ENCODE results near the gene TSC22D4.
"Not testable (repeated sequence)": the region's sequence is repeated elsewhere in the genome, so short reads cannot be mapped to it uniquely, and the experiment has no call there.

The TSC22D4 gene

DNA sequence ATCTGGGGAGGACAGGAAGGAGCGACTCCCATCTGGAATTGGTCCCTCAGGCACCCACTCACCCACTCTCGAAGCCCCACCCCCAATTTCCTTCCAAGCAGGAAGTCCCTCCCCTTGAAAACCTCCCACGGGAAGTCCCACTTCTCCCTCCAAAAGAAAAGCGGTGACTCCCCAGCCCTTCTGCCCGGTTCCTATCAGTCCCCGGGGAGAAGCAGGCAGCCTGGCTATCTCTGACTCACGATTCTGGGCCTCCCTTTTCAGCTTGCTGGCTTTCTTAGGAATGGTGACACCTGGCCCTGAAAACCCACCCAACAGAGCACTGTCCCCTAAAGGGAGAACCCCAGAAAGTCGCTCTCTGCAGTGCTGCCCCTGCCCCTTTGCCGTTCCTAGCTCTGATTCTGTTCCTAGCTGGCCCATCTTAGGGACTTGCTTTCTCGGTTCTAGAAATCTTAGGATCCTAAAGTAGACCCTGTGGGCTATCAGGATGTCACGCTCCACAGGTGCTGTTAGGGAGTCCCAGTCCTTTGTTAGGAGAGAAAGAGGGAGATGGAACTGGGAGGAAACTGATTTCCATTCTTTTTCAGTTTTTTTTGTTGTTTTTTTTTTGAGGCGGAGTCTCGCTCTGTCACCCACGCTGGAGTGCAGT is 6.0 kb downstream of the TSC22D4 start:
- no peak for DNase-seq (ENCODE audit: low read depth)

DNA sequence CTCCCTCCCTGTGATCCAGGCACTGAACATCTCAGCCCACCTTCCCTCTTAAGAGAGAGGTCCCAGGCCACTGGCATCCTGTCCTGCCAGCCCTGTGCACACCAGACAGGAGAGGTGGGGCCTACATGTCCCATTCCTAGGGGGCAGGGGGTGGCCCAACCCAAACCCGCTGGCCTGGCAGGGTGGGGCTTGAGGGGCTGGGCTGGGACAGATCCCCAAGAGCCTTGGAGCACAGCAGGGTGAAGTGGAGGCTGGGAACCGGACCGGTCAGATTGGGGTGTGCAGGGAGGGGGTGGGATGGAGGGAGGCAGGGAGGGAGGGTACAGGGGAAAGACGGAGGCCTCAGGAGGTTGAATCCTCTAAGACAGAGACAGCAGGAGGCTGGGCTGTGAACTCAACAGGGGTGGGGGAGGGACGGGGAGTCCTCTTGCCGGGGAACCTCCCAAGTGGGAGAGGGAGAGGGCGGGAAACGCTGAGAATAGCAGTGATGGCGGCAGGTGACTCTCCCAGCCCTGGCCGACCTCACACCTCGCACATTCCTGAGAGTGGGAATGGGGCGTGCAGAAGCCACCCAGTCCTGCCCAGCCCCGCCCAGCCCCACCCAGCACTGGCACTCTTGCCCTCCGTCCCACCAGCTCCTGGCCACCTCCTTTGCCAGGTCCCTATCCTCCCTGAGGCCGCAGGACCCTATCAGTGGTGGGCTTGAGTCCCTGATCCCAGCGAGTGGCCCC is 6.7 kb downstream of the TSC22D4 start:
- no peak for DNase-seq (ENCODE audit: low read depth)

DNA sequence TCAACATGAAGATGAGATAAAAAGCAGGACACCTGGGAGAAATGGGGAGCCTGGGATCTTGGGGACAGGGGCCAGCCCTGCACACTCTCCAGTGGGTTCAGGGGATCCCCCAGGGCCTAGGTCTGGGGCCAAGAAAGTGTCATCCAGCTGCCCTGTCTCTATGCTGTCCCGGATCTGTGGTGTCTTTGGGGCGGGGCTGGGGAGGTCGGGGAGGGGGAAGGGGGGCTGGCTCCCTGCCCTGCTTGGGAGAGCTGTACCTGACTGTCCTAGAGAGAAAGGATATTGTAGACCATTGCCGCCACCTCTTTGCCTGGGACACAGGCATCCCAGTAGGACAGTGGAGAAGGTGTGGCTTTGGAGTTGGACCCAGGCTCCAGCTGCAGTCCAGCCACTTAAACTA is 8.0 kb downstream of the TSC22D4 start:
- DNase-seq (ENCODE audit: low read depth), result no peak

GRCh38 chr7:100469227-100470044 is 9.6 kb downstream of the TSC22D4 start:
- no peak for DNase-seq (ENCODE audit: low read depth)

- DNase-seq (ENCODE audit: low read depth), result no peak
These were observed 11.2 kb downstream of the TSC22D4 start for GRCh38 chr7:100467638-100468373.

DNA sequence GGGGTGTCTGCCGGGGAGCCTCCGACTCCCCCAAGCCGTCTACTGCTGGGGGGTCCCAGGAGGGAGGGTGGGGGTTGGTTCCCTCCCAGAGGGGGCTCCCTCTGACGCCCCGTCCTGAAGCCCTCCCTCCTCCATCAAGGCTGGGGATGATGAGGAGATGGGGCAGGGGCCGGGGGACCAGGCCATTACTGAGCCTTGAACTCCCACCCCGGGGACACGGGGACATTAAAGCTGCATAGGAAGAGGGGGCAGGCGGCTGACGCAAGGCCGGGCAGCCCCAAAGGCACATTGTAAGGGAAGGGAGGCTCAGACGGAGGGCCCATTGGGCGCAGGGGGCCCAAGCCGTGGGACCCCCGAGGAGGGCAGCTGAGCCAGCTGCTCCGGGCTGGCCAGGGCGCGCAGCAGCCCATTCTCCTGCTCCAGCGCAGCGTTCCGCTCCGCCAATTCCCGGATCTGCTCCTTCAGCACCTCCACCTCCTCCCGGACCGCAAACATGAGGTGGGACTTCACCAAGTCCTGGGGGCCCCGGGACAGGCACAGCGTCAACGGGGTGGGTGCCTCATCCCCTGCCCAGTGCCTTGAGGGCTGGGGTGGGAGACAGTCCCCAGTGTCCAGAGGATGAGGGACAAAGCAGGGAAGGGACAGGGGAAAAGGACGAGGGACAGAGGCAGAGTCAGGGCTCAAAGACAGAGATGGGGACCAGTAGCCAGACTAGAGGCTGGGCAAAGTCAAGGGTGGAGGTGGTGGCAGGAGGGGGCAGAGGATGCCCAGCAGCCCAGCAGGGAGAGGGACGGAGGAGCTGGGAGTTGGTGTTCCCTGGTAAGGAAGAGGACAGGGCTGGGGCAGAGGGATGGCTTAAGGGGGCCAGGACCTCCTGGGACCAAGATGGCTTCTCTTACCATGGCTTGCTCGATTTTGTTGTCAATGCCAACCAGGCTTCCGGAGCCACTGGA is 12.1 kb downstream of the TSC22D4 start:
- no peak for DNase-seq (ENCODE audit: low read depth)

GRCh38 chr7:100465702-100466311 is 13.2 kb downstream of the TSC22D4 start:
- no peak for DNase-seq (ENCODE audit: low read depth)

- no peak for DNase-seq (ENCODE audit: low read depth)
These were observed 13.7 kb downstream of the TSC22D4 start for GRCh38 chr7:100465299-100465698.

DNA sequence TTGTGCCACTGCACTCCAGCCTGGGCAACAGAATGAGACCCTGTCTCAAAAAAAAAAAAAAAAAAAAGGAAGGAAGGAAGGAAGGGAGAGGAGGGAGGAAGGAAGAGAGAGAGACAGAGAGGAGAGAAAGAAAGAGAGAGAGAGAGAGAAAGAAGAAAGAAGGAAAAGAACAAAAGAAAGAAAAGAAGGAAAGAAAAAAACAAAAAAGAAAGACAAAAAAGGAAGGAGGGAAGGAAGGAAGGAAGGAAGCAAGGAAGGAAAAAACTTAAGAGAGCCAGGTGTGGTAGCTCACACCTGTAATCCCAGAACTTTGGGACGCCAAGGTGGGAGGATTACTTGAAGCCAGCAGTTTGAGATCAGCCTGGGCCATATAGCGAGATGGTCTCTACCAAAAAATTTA is 14.2 kb downstream of the TSC22D4 start:
- no peak for DNase-seq (ENCODE audit: low read depth)

- no peak for DNase-seq (ENCODE audit: low read depth)
These were observed 14.8 kb downstream of the TSC22D4 start, which contains the start of gene SPACDR for GRCh38 chr7:100464210-100464660. SPACDR (minus strand) TSS chr7:100464260; CDS start chr7:100464025, 235 bp downstream.

DNA sequence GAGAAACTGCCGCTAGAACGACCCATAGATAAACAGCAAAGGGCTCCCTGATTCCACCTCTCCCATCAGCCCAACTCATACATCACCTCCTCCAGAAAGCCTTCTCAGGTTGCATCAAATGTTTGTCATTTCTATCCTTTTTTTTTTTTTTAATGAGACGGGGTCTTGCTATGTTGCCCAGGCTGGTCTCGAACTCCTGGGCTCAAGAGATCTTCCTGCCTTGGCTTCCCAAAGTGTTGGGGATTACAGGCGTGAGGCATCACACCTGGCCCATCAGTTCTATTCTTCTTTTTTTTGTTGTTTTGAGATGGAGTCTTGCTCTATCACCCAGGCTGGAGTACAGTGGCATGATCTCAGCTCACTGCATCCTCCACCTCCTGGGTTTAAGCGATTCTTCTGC is 22.0 kb downstream of the TSC22D4 start:
- no peak for DNase-seq (ENCODE audit: low read depth)

DNA sequence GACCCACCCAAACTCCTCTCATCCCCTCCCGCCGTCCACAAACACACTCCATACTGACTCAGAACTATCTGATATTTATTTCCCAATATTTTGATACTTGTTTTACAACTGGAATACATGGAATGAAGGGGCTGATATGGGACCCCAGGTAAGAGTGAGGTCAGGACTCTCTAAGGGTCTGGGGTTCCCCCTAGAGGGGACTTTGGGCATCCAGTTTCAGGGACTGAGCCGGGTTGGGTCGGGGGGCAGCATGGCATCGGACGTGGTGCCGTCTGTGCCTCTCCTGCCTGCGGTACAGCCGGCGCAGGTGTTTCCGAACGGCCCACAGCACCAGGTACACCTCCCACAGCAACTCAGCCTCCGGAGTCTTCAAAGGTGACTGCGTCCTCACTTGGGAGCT is 22.5 kb downstream of the TSC22D4 start:
- DNase-seq (ENCODE audit: low read depth), result no peak

DNA sequence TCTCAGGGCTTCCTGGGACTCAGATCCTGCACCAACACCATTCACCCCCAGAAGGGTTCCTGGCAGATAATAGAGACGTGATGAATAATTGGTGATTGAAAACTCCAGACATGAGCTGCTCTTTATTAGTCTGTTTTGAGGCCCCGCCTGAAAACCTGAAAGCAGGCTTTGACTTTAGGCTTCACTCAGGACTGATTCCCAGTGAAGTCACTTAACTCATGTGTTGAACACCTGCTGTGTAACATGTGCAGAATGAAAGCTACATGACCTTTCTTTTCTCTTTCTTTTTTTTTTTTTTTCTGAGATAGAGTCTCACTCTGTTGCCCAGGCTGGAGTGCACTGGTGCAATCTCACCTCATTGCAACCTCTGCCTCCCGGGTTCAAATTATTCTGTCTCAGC is 23.8 kb downstream of the TSC22D4 start:
- no peak for DNase-seq (ENCODE audit: low read depth)

DNA sequence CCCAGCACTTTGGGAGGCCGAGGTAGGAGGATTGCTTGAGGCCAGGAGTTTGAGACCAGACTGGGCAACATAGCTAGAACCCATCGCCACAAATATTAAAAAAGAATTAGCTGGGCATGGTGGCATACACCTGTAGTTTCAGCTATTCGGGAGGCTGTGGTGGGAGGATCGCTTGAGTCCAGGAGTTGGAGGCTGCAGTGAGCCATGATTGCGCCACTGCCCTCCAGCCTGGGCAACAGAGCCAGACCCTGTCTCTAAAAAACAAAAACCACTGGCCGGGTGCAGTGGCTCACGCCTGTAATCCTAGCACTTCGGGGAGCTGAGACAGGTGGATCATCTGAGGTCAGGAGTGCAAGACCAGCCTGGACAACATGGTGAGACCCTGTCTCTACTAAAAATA is 25.2 kb downstream of the TSC22D4 start:
- DNase-seq (ENCODE audit: low read depth), result not testable (repeated sequence)

- DNase-seq (ENCODE audit: low read depth), result no peak
These were observed 26.5 kb downstream of the TSC22D4 start for GRCh38 chr7:100452513-100452912.

DNA sequence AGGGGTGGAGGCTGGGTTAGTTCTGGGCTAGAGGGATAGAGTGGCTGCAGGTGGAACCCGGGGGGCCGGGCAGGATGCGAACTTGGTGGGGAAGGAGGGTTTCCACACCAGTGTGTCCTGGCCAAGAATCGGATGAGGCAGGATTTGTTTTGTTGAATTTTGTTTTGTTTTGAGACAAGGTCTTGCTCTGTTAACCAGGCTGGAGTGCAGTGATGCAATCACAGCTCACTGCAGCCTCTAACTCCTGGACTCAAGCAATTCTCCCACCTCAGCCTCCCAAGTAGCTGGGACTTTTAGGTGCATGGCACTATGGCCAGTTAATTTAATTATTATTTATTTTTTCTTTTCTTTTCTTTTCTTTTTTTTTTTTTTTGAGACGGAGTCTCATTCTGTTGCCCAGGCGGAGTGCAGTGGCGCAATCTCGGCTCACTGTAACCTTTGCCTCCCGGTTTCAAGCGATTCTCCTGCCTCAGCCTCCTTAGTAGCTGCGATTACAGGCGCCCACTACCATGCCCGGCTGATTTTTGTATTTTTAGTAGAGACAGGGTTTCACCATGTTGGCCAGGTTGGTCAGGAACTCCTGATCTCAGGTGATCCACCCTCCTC is 29.7 kb downstream of the TSC22D4 start:
- no peak for DNase-seq (ENCODE audit: low read depth)

DNA sequence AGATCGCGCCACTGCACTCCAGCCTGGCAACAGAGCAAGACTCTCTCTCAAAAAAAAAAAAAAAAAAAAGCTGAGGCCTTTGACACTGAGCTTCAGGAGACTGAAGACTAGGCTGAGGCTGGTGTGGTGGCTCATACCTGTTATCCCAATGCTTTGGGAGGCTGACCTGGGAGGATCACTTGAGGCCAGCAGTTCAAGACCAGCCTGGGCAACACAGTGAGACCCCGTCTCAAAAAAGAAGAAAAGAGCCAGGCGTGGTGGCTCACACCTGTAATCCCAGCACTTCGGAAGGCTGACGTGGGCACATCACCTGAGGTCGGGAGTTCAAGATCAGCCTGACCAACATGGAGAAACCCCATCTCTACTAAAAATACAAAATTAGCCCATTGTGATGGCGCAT is 31.7 kb downstream of the TSC22D4 start:
- not testable (repeated sequence) for DNase-seq (ENCODE audit: low read depth)

- DNase-seq (ENCODE audit: low read depth), result no peak
These were observed 33.0 kb downstream of the TSC22D4 start for GRCh38 chr7:100446040-100446439.

- peak; percentile 46 for DNase-seq (ENCODE audit: low read depth)
These were observed 34.4 kb downstream of the TSC22D4 start for GRCh38 chr7:100444311-100445278.

Measured in GM04503 (cell line).